CD4-positive, alpha-beta T cell (primary cell): ENCODE data around the gene PPDPF. TPM values are rescaled to one million over a fixed set of nuclear protein-coding genes. Genes with fewer than 3 reads are reported as not detected.

Experiments used
- ATAC-seq: fragments of 200-7000 bp; cut with Tn5 transposase; one replicate; pipeline ENCODE4 v1.10.0; 2022; ENCODE audit warnings: mild to moderate bottlenecking; ENCODE audit not compliant: poor library complexity
- CTCF ChIA-PET: fragments of 350-600 bp; sonication (Branson Sonifier 250); formaldehyde crosslinking; loops from one replicate; lab custom pipeline; 2021; ENCODE audit warnings: antibody characterized with exemption, inconsistent platforms; lab: Charles Lee
- POLR2A ChIA-PET: fragments of 350-600 bp; sonication (Branson Sonifier 250); formaldehyde crosslinking; loops from one replicate; lab custom pipeline; 2021; ENCODE audit warnings: antibody characterized with exemption, inconsistent platforms; lab: Charles Lee
- DNase-seq, 14 experiments: peaks; one replicate each; pipeline ENCODE4 v3.0.0-alpha.2; 2013 to 2020; ENCODE audit warnings: mixed read lengths in 2 of 14
- H3K27ac ChIP-seq, 2 donors: one replicate each; pipeline versions ENCODE4 v1.5.1 to v1.7.0; 2013; ENCODE audit warnings: low read length in 2 of 2, low read depth in 1 of 2, mild to moderate bottlenecking in 1 of 2
- H3K27me3 ChIP-seq, 2 experiments: 1 replicate in 1 of 2; 2 replicates in 1 of 2; pipeline versions ENCODE4 v1.6.1 to v1.7.0; 2013; ENCODE audit warnings: low read length in 2 of 2, control low read depth in 1 of 2, mild to moderate bottlenecking in 1 of 2, moderate library complexity in 1 of 2; ENCODE audit not compliant: insufficient read depth in 2 of 2, control insufficient read depth in 1 of 2
- H3K36me3 ChIP-seq: one replicate; pipeline ENCODE4 v1.6.1; 2013; ENCODE audit warnings: low read length, control low read depth; ENCODE audit not compliant: insufficient read depth
- H3K4me1 ChIP-seq: one replicate; pipeline ENCODE4 v1.6.1; 2013; ENCODE audit warnings: low read length, control low read depth; ENCODE audit not compliant: insufficient read depth
- H3K4me3 ChIP-seq: one replicate; pipeline ENCODE4 v1.5.1; 2013; ENCODE audit warnings: mild to moderate bottlenecking, low read length, moderate library complexity
- H3K9me3 ChIP-seq, 2 experiments: 1 replicate in 1 of 2; 2 replicates in 1 of 2; pipeline versions ENCODE4 v1.6.1 to v1.7.0; 2013; ENCODE audit warnings: low read length in 2 of 2, mild to moderate bottlenecking in 2 of 2, control low read depth in 1 of 2, moderate library complexity in 1 of 2; ENCODE audit not compliant: control insufficient read depth in 1 of 2, insufficient read depth in 1 of 2
- H3K27ac Mint-ChIP-seq: one replicate; pipeline ENCODE4 v1.8.0; 2020; ENCODE audit warnings: mixed read lengths
- H3K27me3 Mint-ChIP-seq: one replicate; pipeline ENCODE4 v1.8.0; 2021; ENCODE audit warnings: mixed read lengths
- H3K36me3 Mint-ChIP-seq: one replicate; pipeline ENCODE4 v1.8.0; 2021; ENCODE audit warnings: low read depth, mixed read lengths
- H3K4me1 Mint-ChIP-seq: one replicate; pipeline ENCODE4 v1.8.0; 2021; ENCODE audit warnings: low read depth, mixed read lengths
- H3K4me3 Mint-ChIP-seq: one replicate; pipeline ENCODE4 v1.8.0; 2020; ENCODE audit warnings: mild to moderate bottlenecking, mixed read lengths
- H3K9me3 Mint-ChIP-seq: one replicate; pipeline ENCODE4 v1.8.0; 2020; ENCODE audit warnings: mixed read lengths
- CTCF ChIP-seq: fragments of 200-600 bp; IDR thresholded peaks from one replicate; pipeline ENCODE4 v1.8.0; 2022; ENCODE audit warnings: antibody characterized with exemption, mild to moderate bottlenecking
- intact Hi-C, 2 experiments: fragments of 100-400 bp; cut with DNase I in 1 of 2; cut with micrococcal nuclease in 1 of 2; formaldehyde crosslinking; loops; one replicate each; pipeline versions ENCODE4 v1.15.1 to v1.9.0; 2023 to 2025; cut with DNase I, micrococcal nuclease
- total RNA-seq, 174 experiments: library from RNA in 2 of 174; stranded (reverse) in 2 of 174; gene quantifications; one replicate each; pipeline ENCODE4 v1.2.3 and lab custom pipeline; 2021 to 2026

The PPDPF gene
- total RNA-seq, 2 experiments from 2014 or later, result 249 to 251 TPM

DNA sequence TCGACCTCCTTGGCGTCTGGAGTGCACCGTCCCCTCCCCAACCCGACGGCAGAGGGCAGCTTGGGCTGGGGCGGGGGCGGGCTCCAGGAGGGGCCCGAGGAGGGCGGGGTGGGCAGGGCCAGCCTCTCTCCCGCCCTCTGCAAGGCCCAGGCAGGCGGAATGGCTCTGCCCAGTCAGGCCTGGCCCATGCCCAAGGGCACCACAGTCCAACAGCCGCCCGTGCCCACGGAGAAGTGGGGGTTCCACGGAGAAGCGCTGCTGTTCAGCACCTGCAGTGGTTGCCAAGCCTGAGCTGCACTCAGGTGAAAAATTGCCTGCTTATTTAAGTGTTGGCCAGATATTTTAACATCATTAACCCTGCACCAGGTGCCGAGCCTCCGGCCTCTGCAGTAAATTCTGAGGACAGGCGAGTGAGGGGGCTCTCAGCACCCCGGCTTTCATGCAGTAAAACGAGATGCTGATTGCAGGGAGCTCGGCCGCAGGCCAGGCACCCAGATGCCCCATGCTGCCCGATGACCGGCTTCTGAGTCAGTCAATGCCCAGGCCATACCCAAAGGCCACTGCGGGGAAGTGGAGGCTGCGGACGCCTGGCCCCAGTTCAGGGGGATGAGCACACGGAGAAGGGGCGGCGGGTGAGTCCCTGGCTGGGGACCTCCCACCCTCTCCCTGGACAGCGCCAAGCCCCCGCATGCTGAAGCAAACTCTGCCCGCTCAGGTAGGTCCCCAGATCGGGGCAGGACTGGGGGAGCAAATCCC lies 27.3 kb downstream of the PPDPF start, which contains the start of gene SRMS:
SRMS (minus strand) TSS at position 25 of the 756 bp plus-strand sequence. CDS start 286 bp downstream, outside the sequence.
- no peak for DNase-seq
- H3K9me3 ChIP-seq, result no peaks in the 10 kb centered on the region
- no peak for TF ChIP-seq CTCF
- ATAC-seq, result no peak
- H3K27me3 Mint-ChIP-seq, result no peaks in the 10 kb centered on the region
- H3K27me3 ChIP-seq, result peaks cover 3 to 5% of the 10 kb centered on the region in 2 experiments
- no peak within 1 kb of the TSS for H3K4me3 Mint-ChIP-seq
- H3K36me3 Mint-ChIP-seq, result no peaks in the 10 kb centered on the region
- H3K27ac Mint-ChIP-seq, result no peak within 1 kb of the TSS
- H3K4me1 ChIP-seq, result peaks cover 19% of the 10 kb centered on the region
- no peak within 1 kb of the TSS for H3K4me3 ChIP-seq
- peaks cover 14% of the 10 kb centered on the region for H3K4me1 Mint-ChIP-seq
- H3K36me3 ChIP-seq, result no peaks in the 10 kb centered on the region
- no peak within 1 kb of the TSS for H3K27ac ChIP-seq
- intact Hi-C loops, result no loop called here
- POLR2A ChIA-PET, result no interaction called here
- H3K9me3 Mint-ChIP-seq, result no peaks in the 10 kb centered on the region
- CTCF ChIA-PET, result no interaction called here

GRCh38 chr20:63548542-63548941 lies 28.0 kb downstream of the PPDPF start:
- ChIA-PET POLR2A (no interaction called here), CTCF (no interaction called here)
- no peak overlapping the region for H3K4me3 ChIP-seq
- no peak for ATAC-seq
- H3K4me1 ChIP-seq, result peaks cover 25% of the 10 kb centered on the region
- H3K27ac Mint-ChIP-seq, result no peak overlapping the region
- no peaks in the 10 kb centered on the region for H3K36me3 Mint-ChIP-seq
- no peak overlapping the region for H3K4me3 Mint-ChIP-seq
- no peak for DNase-seq
- peaks cover 3 to 5% of the 10 kb centered on the region in 2 experiments for H3K27me3 ChIP-seq
- H3K36me3 ChIP-seq, result no peaks in the 10 kb centered on the region
- intact Hi-C loops, result no loop called here
- no peak for TF ChIP-seq CTCF
- H3K27me3 Mint-ChIP-seq, result no peaks in the 10 kb centered on the region
- H3K4me1 Mint-ChIP-seq, result peaks cover 18% of the 10 kb centered on the region
- peaks cover 0 to 3% of the 10 kb centered on the region in 2 experiments for H3K9me3 ChIP-seq
- H3K27ac ChIP-seq, result no peak overlapping the region
- H3K9me3 Mint-ChIP-seq, result no peaks in the 10 kb centered on the region

DNA sequence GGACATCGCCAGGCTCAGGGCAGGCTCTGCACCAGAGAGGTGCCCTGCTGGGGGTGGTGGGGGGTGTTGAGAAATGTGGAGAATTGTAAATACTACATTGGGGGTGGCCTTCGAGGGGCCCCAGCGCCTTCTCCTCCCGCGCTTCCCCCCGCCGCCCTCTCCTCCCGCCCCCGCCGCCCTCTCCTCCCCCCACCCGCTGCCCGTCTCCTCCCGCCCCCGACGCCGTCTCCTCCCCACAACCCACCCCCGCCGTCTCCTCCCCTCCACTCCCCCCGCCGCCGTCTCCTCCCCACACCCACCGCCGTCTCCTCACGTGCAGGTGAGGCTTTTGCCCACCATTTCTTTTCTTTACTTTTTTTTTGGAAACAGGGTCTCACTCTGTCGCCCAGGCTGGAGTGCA lies 28.5 kb downstream of the PPDPF start:
- DNase-seq, result no peak
- ChIA-PET CTCF (interaction anchor here (1.1 kb wide), 1 partner anchor 11 kb away, joined by 3 read pairs; no protein-coding TSS in a partner anchor), POLR2A (no interaction called here)
- peaks cover 18% of the 10 kb centered on the region for H3K4me1 Mint-ChIP-seq
- Histone ChIP-seq H3K27ac (no peak overlapping the region), H3K4me1 (peaks cover 30% of the 10 kb centered on the region), H3K4me3 (no peak overlapping the region), H3K27me3 (peaks cover 3 to 5% of the 10 kb centered on the region in 2 experiments), H3K36me3 (no peaks in the 10 kb centered on the region), H3K9me3 (peaks cover 0 to 3% of the 10 kb centered on the region in 2 experiments)
- no peak for TF ChIP-seq CTCF
- H3K4me3 Mint-ChIP-seq, result no peak overlapping the region
- no peaks in the 10 kb centered on the region for H3K36me3 Mint-ChIP-seq
- H3K27me3 Mint-ChIP-seq, result no peaks in the 10 kb centered on the region
- ATAC-seq, result no peak
- intact Hi-C loops, result no loop called here
- no peak overlapping the region for H3K27ac Mint-ChIP-seq
- no peaks in the 10 kb centered on the region for H3K9me3 Mint-ChIP-seq
